ENCODE results near the gene CATSPERB. TPM values are rescaled to one million over a fixed set of nuclear protein-coding genes. Genes with fewer than 3 reads are reported as not detected.
A peak's percentile ranks its signal among the peaks of the same experiment; 100 is the strongest.
"Not testable (repeated sequence)": the region's sequence is repeated elsewhere in the genome, so short reads cannot be mapped to it uniquely, and the experiment has no call there.

The CATSPERB gene
- polyA plus RNA-seq, 6 donors from 2014 or later = 0.71 TPM; not detected in 5

DNA sequence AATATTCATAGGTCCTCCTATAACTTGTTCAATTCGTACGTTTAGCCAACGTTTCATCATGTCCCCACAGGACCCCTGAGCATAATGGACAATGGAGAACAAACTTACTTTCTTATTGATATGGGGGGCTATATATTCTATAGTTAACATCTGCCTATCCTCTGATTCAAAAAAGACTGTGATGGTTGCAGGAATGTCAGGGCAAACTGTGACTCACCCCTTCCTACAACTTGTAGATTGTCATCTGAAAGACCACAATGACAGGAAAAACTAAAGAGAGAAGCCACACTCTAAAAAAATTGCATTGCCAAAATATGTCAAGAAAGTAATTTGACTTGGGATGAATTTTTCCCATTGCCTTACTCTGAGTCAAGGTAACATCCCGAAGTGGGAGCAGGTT is 50.8 kb downstream of the CATSPERB start:
- no peak overlapping the region for H3K4me3 Mint-ChIP-seq
- no peak overlapping the region for H3K27ac Mint-ChIP-seq
- no peak for DNase-seq
- peaks cover 0 to 23% (median 9%) of the 10 kb centered on the region in 7 donors for H3K9me3 Mint-ChIP-seq
- ATAC-seq (ENCODE audit: low read depth in 2 of 2) = no peak
- peaks cover 0 to 4% (median 0%) of the 10 kb centered on the region in 3 donors for H3K27me3 Mint-ChIP-seq
- peaks cover 0 to 5% of the 10 kb centered on the region in 2 donors for H3K36me3 Mint-ChIP-seq
- no peaks in the 10 kb centered on the region for H3K4me1 Mint-ChIP-seq

DNA sequence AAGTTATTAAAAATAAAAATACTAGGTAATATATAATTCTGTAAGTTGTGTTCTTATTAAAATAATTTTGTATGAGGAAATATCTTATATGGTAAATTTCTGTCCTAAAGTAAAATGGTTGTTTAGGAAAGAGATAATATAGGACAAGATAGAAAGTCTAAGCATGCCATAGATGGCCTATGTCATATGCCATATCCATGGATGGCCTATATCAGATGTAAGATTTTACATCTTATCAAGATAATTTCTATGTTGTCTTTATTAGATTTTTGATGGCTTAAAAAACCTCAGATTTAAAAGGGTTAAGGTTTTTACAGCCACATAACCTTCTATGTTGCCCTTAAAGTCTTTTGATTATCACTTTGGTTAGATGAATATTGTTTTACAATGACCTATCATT is 52.6 kb downstream of the CATSPERB start:
- no peak for DNase-seq
- Mint-ChIP-seq H3K27ac (no peak overlapping the region), H3K27me3 (peaks cover 0 to 11% (median 3%) of the 10 kb centered on the region in 3 donors), H3K4me3 (no peak overlapping the region), H3K36me3 (peaks cover 0 to 5% of the 10 kb centered on the region in 2 donors), H3K4me1 (no peaks in the 10 kb centered on the region), H3K9me3 (peaks cover 0 to 23% (median 9%) of the 10 kb centered on the region in 7 donors)
- no peak for ATAC-seq (ENCODE audit: low read depth in 2 of 2)

- DNase-seq; ATAC-seq (ENCODE audit: low read depth in 2 of 2); H3K4me3 Mint-ChIP-seq; H3K4me1 Mint-ChIP-seq; H3K36me3 Mint-ChIP-seq; H3K27ac Mint-ChIP-seq: not testable (repeated sequence)
- Mint-ChIP-seq H3K9me3 (peaks cover 0 to 23% (median 9%) of the 10 kb centered on the region in 7 donors), H3K27me3 (peaks cover 0 to 11% (median 3%) of the 10 kb centered on the region in 3 donors)
Observed at GRCh38 chr14:91677687-91678086, 54.2 kb downstream of the CATSPERB start.

DNA sequence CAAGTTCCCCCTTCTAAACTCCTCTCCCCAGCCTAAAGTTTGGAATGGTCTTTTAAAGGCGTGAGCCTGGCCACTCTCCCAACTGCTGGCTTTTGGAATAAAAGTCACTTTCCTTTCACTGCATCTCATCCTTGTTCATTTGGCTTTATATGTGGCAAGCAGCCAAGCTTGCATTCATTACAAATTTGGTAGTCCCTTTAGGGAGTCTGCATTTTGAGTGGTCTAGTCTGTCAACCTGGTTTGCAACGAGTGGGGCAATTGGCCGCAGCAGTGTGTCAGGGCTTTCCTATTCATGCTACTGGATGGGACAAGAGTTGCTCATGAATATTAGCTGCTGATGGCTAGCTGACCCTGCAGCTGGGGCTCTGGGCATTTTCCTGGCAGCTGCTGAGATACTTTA is 57.0 kb downstream of the CATSPERB start:
- Mint-ChIP-seq H3K4me3 (no peak overlapping the region), H3K9me3 (peaks cover 0 to 19% (median 9%) of the 10 kb centered on the region in 7 donors), H3K36me3 (no peaks in the 10 kb centered on the region), H3K27ac (peak overlapping the region in 1 of 6 donors; percentile 56), H3K4me1 (no peaks in the 10 kb centered on the region), H3K27me3 (peaks cover 0 to 11% (median 3%) of the 10 kb centered on the region in 3 donors)
- no peak for DNase-seq
- no peak for ATAC-seq (ENCODE audit: low read depth in 2 of 2)

DNA sequence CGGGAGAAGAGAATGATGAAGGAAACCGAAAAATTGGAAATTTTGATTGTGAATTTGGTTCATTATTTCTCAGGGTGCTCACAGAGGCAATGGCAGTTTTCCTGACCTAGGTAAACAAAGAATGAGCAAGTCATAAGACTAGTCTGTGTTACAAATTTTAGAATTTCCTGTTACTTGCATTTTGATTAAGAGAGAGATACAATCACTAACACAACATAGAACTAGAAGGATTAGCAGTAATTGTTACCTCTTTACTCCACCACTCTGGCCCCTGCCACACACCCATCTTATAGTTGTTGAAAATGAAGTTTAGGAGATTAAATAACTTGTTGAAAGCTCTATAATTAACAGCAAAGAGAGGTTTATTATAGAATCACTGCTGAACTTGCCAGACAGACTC is 62.0 kb downstream of the CATSPERB start:
- ATAC-seq (ENCODE audit: low read depth in 2 of 2) (no peak), DNase-seq (no peak)
- peaks cover 0 to 1% (median 0%) of the 10 kb centered on the region in 3 donors for H3K27me3 Mint-ChIP-seq
- H3K36me3 Mint-ChIP-seq = no peaks in the 10 kb centered on the region
- H3K4me3 Mint-ChIP-seq = no peak overlapping the region
- peaks cover 0 to 8% (median 6%) of the 10 kb centered on the region in 3 donors for H3K4me1 Mint-ChIP-seq
- no peak overlapping the region for H3K27ac Mint-ChIP-seq
- H3K9me3 Mint-ChIP-seq = peaks cover 0 to 7% (median 0%) of the 10 kb centered on the region in 7 donors

- not testable (repeated sequence) for H3K27me3 Mint-ChIP-seq; H3K4me1 Mint-ChIP-seq; DNase-seq; ATAC-seq (ENCODE audit: low read depth in 2 of 2); H3K4me3 Mint-ChIP-seq; H3K9me3 Mint-ChIP-seq; H3K36me3 Mint-ChIP-seq
- H3K27ac Mint-ChIP-seq = peak overlapping the region in 3 of 6 donors; percentile 4 to 57 (median 28)
Observed at GRCh38 chr14:91667101-91667500, 64.8 kb downstream of the CATSPERB start.

- Mint-ChIP-seq H3K27ac (no peak overlapping the region), H3K4me3 (no peak overlapping the region), H3K27me3 (peaks cover 1 to 6% (median 2%) of the 10 kb centered on the region in 3 donors), H3K4me1 (no peaks in the 10 kb centered on the region), H3K9me3 (peaks cover 0 to 6% (median 0%) of the 10 kb centered on the region in 7 donors), H3K36me3 (no peaks in the 10 kb centered on the region)
- ATAC-seq (ENCODE audit: low read depth in 2 of 2) (no peak), DNase-seq (no peak)
Observed at GRCh38 chr14:91660790-91661189, 71.1 kb downstream of the CATSPERB start.

GRCh38 chr14:91654836-91655235 is 77.0 kb downstream of the CATSPERB start:
- ATAC-seq (ENCODE audit: low read depth in 2 of 2) (no peak), DNase-seq (no peak)
- Mint-ChIP-seq H3K4me3 (no peak overlapping the region), H3K36me3 (peaks cover 0 to 8% of the 10 kb centered on the region in 2 donors), H3K4me1 (no peaks in the 10 kb centered on the region), H3K9me3 (peaks cover 0 to 11% (median 2%) of the 10 kb centered on the region in 7 donors), H3K27me3 (peaks cover 6 to 38% (median 32%) of the 10 kb centered on the region in 3 donors), H3K27ac (no peak overlapping the region)

DNA sequence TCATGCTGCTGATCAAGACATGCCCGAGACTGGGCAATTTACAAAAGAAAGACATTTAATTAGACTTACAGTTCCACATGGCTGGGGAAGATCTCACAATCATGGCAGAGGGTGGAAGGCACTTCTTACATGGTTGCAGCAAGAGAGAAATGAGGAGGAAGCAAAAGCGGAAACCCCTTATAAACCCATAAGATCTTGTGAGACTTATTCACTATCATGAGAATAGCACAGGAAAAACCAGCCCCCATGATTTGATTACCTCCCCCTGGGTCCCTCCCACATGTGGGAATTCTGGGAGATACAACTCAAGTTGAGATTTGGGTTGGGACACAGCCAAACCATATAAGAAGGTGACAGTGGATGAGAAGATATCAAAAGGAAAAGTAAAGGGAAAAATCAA is 78.4 kb downstream of the CATSPERB start:
- ATAC-seq (ENCODE audit: low read depth in 2 of 2) (no peak), DNase-seq (no peak)
- no peaks in the 10 kb centered on the region for H3K4me1 Mint-ChIP-seq
- H3K27me3 Mint-ChIP-seq = peaks cover 13 to 43% (median 32%) of the 10 kb centered on the region in 3 donors
- no peak overlapping the region for H3K4me3 Mint-ChIP-seq
- H3K36me3 Mint-ChIP-seq = peaks cover 0 to 8% of the 10 kb centered on the region in 2 donors
- no peak overlapping the region for H3K27ac Mint-ChIP-seq
- peaks cover 0 to 11% (median 2%) of the 10 kb centered on the region in 7 donors for H3K9me3 Mint-ChIP-seq

- H3K27ac Mint-ChIP-seq = no peak overlapping the region
- H3K4me3 Mint-ChIP-seq = no peak overlapping the region
- H3K27me3 Mint-ChIP-seq = peaks cover 17 to 45% (median 37%) of the 10 kb centered on the region in 3 donors
- H3K36me3 Mint-ChIP-seq = peaks cover 0 to 16% of the 10 kb centered on the region in 2 donors
- no peaks in the 10 kb centered on the region for H3K4me1 Mint-ChIP-seq
- DNase-seq = no peak
- H3K9me3 Mint-ChIP-seq = peaks cover 0 to 9% (median 3%) of the 10 kb centered on the region in 7 donors
- peak in 1 of 2 donors; percentile 61 for ATAC-seq (ENCODE audit: low read depth in 2 of 2)
Observed at GRCh38 chr14:91649930-91650329, 82.0 kb downstream of the CATSPERB start.

- Mint-ChIP-seq H3K9me3 (peaks cover 0 to 9% (median 3%) of the 10 kb centered on the region in 7 donors), H3K4me3 (no peak overlapping the region), H3K4me1 (no peaks in the 10 kb centered on the region), H3K36me3 (peaks cover 0 to 9% of the 10 kb centered on the region in 2 donors), H3K27ac (peak overlapping the region in 1 of 6 donors; percentile 87), H3K27me3 (peaks cover 17 to 26% (median 23%) of the 10 kb centered on the region in 3 donors)
- DNase-seq (no peak), ATAC-seq (ENCODE audit: low read depth in 2 of 2) (no peak)
Observed at GRCh38 chr14:91647856-91648255, 84.0 kb downstream of the CATSPERB start.

- H3K4me3 Mint-ChIP-seq = no peak overlapping the region
- no peaks in the 10 kb centered on the region for H3K9me3 Mint-ChIP-seq
- H3K36me3 Mint-ChIP-seq = no peaks in the 10 kb centered on the region
- DNase-seq (no peak), ATAC-seq (ENCODE audit: low read depth in 2 of 2) (no peak)
- no peaks in the 10 kb centered on the region for H3K4me1 Mint-ChIP-seq
- H3K27me3 Mint-ChIP-seq = peaks cover 0 to 9% (median 0%) of the 10 kb centered on the region in 3 donors
- no peak overlapping the region for H3K27ac Mint-ChIP-seq
Observed at GRCh38 chr14:91636604-91637003, 95.3 kb downstream of the CATSPERB start.

- no peak for DNase-seq
- H3K27ac Mint-ChIP-seq = no peak overlapping the region
- H3K36me3 Mint-ChIP-seq = no peaks in the 10 kb centered on the region
- no peak for ATAC-seq (ENCODE audit: low read depth in 2 of 2)
- H3K27me3 Mint-ChIP-seq = peaks cover 20 to 30% (median 26%) of the 10 kb centered on the region in 3 donors
- H3K4me3 Mint-ChIP-seq = no peak overlapping the region
- H3K9me3 Mint-ChIP-seq = peaks cover 0 to 4% (median 0%) of the 10 kb centered on the region in 7 donors
- no peaks in the 10 kb centered on the region for H3K4me1 Mint-ChIP-seq
Observed at GRCh38 chr14:91624757-91625156, 107.1 kb downstream of the CATSPERB start.

DNA sequence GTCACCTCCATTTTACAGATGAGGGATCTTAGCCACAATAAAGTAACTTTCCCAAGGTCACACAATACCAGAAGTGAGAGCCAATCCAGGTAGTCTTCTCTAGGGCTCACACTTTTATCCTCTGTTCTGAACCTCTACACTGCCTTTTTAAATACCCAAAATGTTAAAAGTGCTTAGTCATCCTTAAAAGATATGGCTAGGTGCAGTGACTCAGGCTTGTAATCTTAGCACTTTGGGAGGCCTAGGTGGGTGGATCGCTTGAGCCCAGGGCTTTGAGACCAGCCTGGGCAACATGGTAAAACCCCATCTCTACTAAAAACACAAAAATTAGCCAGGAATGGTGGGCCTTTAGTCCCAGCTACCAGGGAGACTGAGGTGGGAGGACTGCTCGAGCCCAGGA is 117.7 kb downstream of the CATSPERB start:
- no peaks in the 10 kb centered on the region for H3K4me1 Mint-ChIP-seq
- no peaks in the 10 kb centered on the region for H3K27me3 Mint-ChIP-seq
- no peaks in the 10 kb centered on the region for H3K36me3 Mint-ChIP-seq
- H3K9me3 Mint-ChIP-seq = no peaks in the 10 kb centered on the region
- DNase-seq (no peak), ATAC-seq (ENCODE audit: low read depth in 2 of 2) (no peak)
- H3K27ac Mint-ChIP-seq = no peak overlapping the region
- H3K4me3 Mint-ChIP-seq = no peak overlapping the region
